Stimulated activated CD4-positive, alpha-beta T cell treated with anti-CD3 and anti-CD28 coated beads, Interleukin-1b, Interleukin-23, amount 100 ng/mL, for 1 hour (primary cell): ENCODE measurements around the gene IGSF6.
"Not testable (repeated sequence)": the region's sequence is repeated elsewhere in the genome, so short reads cannot be mapped to it uniquely, and the experiment has no call there.

Experiments used
- DNase-seq, 2 donors: peaks; one replicate each; pipeline ENCODE4 v3.0.0-alpha.2; 2020; ENCODE audit warnings: low read depth in 2 of 2

The IGSF6 gene

GRCh38 chr16:21652453-21652852 lies at the start of gene IGSF6:
Gene IGSF6, minus strand, starts transcription at chr16:21652608. Its CDS starts 10 bp downstream, at chr16:21652598.
- no peak for DNase-seq

GRCh38 chr16:21701271-21701670 lies 48.9 kb upstream of the IGSF6 start:
- no peak for DNase-seq

DNA sequence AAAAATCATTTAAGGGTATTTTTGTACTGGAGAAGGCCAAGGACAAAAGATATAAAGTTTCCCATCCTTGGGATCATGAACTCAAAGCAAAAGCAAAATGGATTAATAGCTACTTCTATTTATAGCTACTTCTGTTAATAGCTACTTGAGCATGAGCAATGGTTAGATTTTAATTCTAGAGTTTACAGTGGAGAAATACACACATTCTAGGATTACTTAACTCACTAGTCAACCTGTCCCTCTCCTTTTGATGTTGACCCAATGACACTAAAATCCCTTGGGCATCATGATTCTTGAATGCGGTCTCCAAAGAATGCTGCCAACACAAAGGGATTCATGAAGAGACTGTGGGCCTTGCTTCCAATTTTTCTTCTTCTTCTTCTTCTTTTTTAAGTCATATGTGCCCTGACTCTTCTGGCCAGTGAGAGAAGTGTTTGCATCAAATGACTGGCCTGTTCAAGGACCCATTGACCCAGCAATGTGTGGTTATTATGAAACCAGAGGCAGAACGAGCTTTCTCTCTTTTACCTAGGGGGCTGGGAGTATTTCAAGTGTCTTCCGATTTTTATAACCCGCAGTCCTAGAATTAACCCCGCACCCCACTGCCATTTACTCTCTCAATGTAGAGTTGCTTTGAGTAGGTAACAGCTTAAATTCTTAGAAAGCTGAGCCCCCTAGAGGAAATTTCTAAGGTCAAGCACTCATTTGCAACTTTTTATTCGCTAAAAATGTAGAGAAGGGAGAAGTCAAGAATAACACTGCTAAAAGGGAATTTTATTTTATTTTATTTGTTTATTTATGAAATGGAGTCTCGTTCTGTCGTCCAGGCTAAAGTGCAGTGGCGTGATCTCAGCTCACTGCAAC lies 46.0 kb upstream of the IGSF6 start:
- DNase-seq, result no peak

GRCh38 chr16:21697032-21697431 lies 44.6 kb upstream of the IGSF6 start:
- no peak for DNase-seq

DNA sequence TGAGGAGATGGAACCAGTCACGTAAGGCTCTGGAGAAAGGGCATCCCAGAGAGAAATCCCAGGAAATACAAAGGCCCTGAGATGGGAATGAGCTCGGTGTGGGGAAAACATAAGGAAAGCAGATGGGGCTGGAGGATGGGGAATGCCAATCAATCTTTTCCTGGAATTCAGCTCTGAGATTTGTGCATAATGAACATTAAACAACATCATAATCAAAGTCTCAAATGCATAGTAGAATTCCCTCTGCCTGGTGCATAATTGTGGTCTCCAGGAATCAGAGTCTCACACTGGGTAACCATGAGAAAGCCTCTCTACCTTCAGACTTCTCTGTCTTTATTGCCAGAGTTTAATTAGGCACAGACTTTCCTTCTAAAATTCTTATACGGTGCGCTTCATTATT lies 42.2 kb upstream of the IGSF6 start:
- no peak for DNase-seq

- DNase-seq, result not testable (repeated sequence)
Measured at GRCh38 chr16:21690967-21691366, 38.6 kb upstream of the IGSF6 start.

GRCh38 chr16:21689107-21689506 lies 36.7 kb upstream of the IGSF6 start:
- no peak for DNase-seq

GRCh38 chr16:21685034-21685455 lies 32.6 kb upstream of the IGSF6 start:
- no peak for DNase-seq

DNA sequence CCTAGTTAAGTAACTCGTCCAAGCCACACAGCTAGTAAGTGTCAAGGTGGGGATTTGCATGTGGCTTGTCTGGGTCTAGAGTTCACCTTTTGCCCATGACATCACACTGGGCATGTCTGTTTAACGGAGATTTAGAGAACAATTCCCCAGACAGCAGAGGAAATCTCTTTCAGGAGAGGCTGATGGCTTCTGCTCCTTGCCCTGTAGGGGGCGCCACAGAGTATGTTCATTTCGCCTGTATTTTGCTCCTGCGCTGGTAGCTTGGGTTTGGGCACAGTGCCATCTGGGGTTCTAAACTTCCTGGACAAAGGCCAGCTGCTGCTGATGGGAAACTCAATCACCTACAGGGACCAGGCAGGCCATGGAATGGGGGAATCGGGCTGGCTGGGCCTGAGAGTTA lies 31.8 kb upstream of the IGSF6 start:
- no peak for DNase-seq

- no peak for DNase-seq
Measured at GRCh38 chr16:21683184-21683583, 30.8 kb upstream of the IGSF6 start.

DNA sequence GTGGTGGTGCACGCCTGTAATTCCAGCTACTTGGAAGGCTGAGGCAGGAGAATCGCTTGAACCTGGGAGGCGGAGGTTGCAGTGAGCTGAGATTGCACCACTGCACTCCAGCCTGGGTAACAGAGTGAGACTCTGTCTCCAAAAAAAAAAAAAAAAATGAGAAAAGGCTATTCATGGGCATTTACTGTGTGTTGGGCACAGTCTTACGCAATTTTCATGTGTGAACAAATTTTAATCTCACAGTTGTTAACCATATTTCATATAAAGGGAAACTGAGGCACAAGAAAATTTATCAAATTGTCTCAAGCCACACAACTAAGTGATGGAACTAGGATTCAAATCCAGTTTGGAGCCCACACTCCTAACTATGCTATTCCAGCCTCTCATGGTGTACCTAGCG lies 28.3 kb upstream of the IGSF6 start:
- not testable (repeated sequence) for DNase-seq

GRCh38 chr16:21674456-21674855 lies 22.0 kb upstream of the IGSF6 start:
- DNase-seq, result not testable (repeated sequence)

DNA sequence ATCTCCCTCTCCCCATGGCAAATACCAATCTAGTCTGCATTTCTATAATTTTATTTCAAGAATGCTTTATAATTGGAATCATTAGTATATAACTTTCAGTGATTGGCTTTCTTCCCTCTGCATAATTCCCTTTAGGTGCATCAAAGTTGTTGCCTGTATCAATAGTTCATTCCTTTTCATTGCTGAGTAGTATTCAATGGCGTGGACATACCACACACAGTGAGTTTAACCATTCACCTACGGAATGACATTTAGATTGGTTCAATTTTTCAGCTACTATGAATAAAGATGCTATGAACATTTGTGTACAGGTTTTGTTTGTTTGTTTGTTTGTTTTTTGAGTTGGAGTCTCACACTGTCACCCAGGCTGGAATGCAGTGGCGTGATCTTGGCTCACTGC lies 21.1 kb upstream of the IGSF6 start:
- no peak for DNase-seq

GRCh38 chr16:21667575-21667974 lies 15.2 kb upstream of the IGSF6 start:
- DNase-seq, result no peak

DNA sequence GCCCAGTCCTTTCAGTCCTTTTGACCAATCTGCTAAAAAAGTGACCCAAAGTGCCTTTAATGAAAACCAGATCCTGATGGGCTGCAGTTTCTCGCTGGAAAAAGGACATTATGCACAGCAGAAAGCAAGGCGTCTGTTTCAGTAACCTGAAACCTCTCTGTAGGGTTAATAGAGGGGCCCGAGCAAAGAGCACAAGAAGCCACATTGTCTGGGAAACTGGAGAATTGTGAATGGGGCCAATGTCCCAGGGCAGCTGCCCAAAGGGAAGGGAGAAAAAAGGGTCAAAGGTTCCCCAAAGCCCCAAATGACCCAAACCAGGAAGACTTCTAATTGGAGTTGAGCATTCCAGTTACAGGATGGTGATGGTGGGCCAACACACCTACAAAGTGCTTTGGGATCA lies 14.4 kb upstream of the IGSF6 start:
- no peak for DNase-seq

DNA sequence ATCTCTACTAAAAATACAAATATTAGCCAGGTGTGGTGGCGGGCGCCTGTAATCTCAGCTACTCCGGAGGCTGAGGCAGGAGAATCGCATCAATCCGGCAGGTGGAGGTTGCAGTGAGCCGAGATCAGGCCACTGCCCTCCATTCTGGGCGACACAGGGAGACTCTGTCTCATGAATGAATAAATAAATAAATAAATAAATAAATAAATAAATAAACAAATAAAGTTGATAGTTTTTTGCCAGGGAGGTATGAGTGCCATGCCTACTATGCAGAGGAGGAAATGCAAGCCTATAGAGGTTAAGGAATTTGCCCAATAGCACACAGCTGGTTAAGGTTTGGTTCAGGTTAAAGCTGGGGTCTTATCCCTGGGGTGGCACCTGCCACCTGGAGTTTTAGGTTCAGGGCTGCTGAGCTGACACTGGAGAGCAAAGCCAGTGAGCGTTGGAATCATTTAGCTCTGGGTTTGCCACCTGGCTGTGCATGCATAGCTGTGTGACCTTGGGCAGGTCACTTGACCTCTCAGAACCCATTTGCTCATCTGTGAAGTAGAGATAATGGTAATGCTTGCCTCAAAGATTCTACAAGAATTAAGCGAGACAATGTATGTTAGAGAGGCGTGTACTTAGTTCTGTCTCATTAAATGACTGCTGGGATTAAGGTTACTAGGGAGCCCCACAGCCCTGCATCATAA lies 12.5 kb upstream of the IGSF6 start:
- no peak for DNase-seq

GRCh38 chr16:21663889-21664647 lies 11.7 kb upstream of the IGSF6 start, which contains the start of gene OTOA:
Gene OTOA, plus strand, starts transcription at chr16:21663968. Its CDS starts 14,547 bp downstream, at chr16:21678515.
- no peak for DNase-seq

DNA sequence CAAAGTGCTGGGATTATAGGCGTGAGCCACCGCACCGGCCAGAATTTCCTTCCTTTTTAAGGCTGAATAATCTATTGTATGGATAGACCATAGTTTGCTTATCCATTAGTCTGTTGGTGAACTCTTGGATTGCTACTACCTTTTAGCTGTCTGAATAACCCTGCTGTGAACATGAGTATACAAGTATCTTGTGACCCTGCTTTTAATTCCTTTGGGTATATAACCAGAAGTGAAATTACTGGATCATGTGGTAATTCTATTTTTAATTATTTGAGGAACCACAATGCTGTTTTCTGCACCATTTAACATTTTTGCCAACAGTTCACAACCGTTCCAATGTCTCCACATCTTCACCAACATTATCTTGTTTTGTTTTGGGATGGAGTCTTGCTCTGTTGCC lies 6.7 kb upstream of the IGSF6 start:
- no peak for DNase-seq

DNA sequence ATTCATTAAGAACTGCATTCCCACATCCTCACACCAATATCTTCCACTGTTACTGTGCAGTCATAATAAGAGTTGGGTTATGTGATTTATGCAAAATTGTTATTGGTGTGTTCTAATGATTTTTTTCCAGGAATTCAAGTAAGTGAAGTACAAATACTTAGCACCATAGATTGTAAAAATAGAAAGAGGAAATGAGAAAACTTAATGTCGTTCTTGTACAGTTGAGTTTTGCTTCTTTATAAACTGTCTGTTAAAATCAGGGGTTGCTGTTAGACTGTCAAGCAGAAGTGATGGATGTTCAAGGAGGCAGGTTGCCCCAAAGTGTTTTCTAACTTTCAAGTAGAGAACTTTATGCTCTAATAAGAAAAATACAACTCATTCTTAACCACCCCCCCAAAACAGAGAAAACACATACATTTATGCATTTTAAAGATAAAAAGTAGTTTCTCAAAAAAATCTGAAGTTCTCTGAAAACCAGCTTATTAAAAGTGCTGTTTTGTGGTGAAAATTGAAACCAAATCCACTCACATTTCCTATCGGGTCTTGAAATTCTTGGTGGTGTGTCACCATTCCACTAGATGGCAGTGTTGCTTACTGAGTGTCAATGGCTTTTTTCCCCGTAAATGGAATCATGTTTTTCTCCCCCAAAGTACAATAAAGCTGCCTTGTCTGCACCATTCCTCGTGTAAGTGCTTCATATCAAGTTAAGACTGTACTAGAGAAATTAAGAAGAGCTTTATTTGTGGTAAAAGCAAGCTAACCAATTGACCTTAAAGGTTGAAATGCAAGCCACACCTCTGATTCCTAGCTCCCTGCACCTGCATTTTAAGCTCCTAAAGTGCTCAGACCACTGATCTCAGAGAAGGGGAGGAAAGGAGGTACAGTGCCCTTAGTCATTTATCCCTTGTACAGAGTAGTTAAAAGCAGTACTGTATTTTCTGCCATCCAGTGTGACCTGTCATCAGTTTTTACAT lies 4.7 kb upstream of the IGSF6 start:
- peak in 1 of 2 donors; percentile 7 for DNase-seq

- DNase-seq, result no peak
Measured at GRCh38 chr16:21654881-21655280, 2.5 kb upstream of the IGSF6 start.

GRCh38 chr16:21654466-21654865 lies 2.1 kb upstream of the IGSF6 start:
- no peak for DNase-seq
